HepG2 (cell line): ENCODE results near the gene ADAM8. TPM values are rescaled to one million over a fixed set of nuclear protein-coding genes. Genes with fewer than 3 reads are reported as not detected.

Experiments
- ATAC-seq: fragments of 200-7000 bp; cut with Tn5 transposase; 3 replicates; pipeline ENCODE4 v1.9.1; 2020; ENCODE audit warnings: mild to moderate bottlenecking, moderate library complexity
- BruUV-seq: library from RNA; stranded (reverse); fragments of 400-500 nt; replicated peaks from 2 replicates; lab custom pipeline; 2021; lab: Mats Ljungman, UMichigan
- CTCF ChIA-PET: fragments of 300-600 bp; formaldehyde crosslinking; extraction: SDS; loops from one replicate; lab custom pipeline; 2021; ENCODE audit warnings: low total read pairs, inconsistent platforms, low intra/inter-chr PET ratio; lab: Yijun Ruan, JAX
- POLR2A ChIA-PET: fragments of 350-600 bp; sonication (Branson Sonifier 250); formaldehyde crosslinking; loops from one replicate; lab custom pipeline; 2020; ENCODE audit warnings: antibody characterized with exemption, inconsistent platforms; lab: Yijun Ruan, JAX
- DNase-seq: peaks from one replicate; pipeline ENCODE4 v3.0.0-alpha.2; 2015; ENCODE audit warnings: low spot score
- FAIRE-seq: peaks from 3 replicates; lab custom pipeline; 2011; peaks lifted over from hg19 to GRCh38; lab: Jason Lieb, UNC
- H2AFZ ChIP-seq: one replicate; pipeline ENCODE4 v1.6.1; 2011; ENCODE audit warnings: low read length, inconsistent platforms
- H3K27ac ChIP-seq: fragments of 300-600 bp; 3 replicates; pipeline ENCODE4 v1.8.0; 2011; ENCODE audit warnings: mixed run types, mild to moderate bottlenecking, mixed read lengths, low read length, inconsistent platforms; ENCODE audit not compliant: insufficient read depth; ENCODE audit errors: extremely low read length
- H3K27me3 ChIP-seq, 2 experiments: fragments of 200-600 bp in 1 of 2; 2 replicates in 1 of 2; 3 replicates in 1 of 2; pipeline versions ENCODE4 v1.6.0 to v1.8.0; 2011; ENCODE audit warnings: low read length in 2 of 2, mild to moderate bottlenecking in 2 of 2, moderate library complexity in 2 of 2, inconsistent platforms in 1 of 2; ENCODE audit not compliant: insufficient read depth in 2 of 2, control insufficient read depth in 1 of 2
- H3K36me3 ChIP-seq, 2 experiments: fragments of 200-600 bp in 1 of 2; replicated peaks in 1 of 2; 2 replicates in 1 of 2; 3 replicates in 1 of 2; pipeline versions ENCODE4 v1.5.1 to v1.8.0; 2011; ENCODE audit warnings: low read length in 2 of 2, inconsistent platforms in 1 of 2; ENCODE audit not compliant: insufficient read depth in 2 of 2, control insufficient read depth in 1 of 2
- H3K4me1 ChIP-seq: 2 replicates; pipeline ENCODE4 v1.5.1; 2012; ENCODE audit warnings: low read length, inconsistent platforms; ENCODE audit not compliant: insufficient read depth
- H3K4me2 ChIP-seq: 2 replicates; pipeline ENCODE4 v1.6.0; 2011; ENCODE audit warnings: low read depth, low read length, inconsistent platforms
- H3K4me3 ChIP-seq, 3 experiments: fragments of 200-600 bp in 1 of 3; sonication (generic), shearing (Covaris generic) in 1 of 3; replicated peaks in 1 of 3; 2 replicates each; pipeline ENCODE4 v1.5.1; 2011 to 2016; ENCODE audit warnings: low read length in 3 of 3, inconsistent platforms in 2 of 3, low read depth in 2 of 3, mild to moderate bottlenecking in 2 of 3, control low read depth in 1 of 3, mixed read lengths in 1 of 3; ENCODE audit not compliant: insufficient read depth in 1 of 3
- H3K79me2 ChIP-seq: one replicate; pipeline ENCODE4 v1.6.1; 2011; ENCODE audit warnings: low read length, inconsistent platforms; ENCODE audit not compliant: insufficient read depth
- H3K9ac ChIP-seq: 2 replicates; pipeline ENCODE4 v1.6.0; 2011; ENCODE audit warnings: mild to moderate bottlenecking, low read depth, low read length, inconsistent platforms; ENCODE audit not compliant: insufficient read depth
- H3K9me3 ChIP-seq: 2 replicates; pipeline ENCODE4 v1.5.1; 2012; ENCODE audit warnings: mild to moderate bottlenecking, low read length
- H4K20me1 ChIP-seq: 2 replicates; pipeline ENCODE4 v1.6.0; 2011; ENCODE audit warnings: inconsistent platforms, mild to moderate bottlenecking, low read length, moderate library complexity; ENCODE audit not compliant: insufficient read depth
- ETV6 ChIP-seq: sonication (generic); formaldehyde crosslinking; conservative IDR thresholded peaks from 2 replicates; pipeline ENCODE4 v1.4.0; 2020; ENCODE audit warnings: missing genetic modification reagents
- FOXC1 ChIP-seq: sonication (generic); formaldehyde crosslinking; IDR thresholded peaks from 2 replicates; pipeline ENCODE4 v1.8.0; 2022; ENCODE audit warnings: mild to moderate bottlenecking, missing genetic modification reagents, borderline replicate concordance
- MEF2D ChIP-seq: sonication (generic); formaldehyde crosslinking; IDR thresholded peaks from 2 replicates; pipeline ENCODE4 v1.5.1; 2020; ENCODE audit warnings: mild to moderate bottlenecking, missing genetic modification reagents
- MEIS2 ChIP-seq: sonication (generic); formaldehyde crosslinking; IDR thresholded peaks from 2 replicates; pipeline ENCODE4 v1.9.0; 2021; ENCODE audit warnings: mild to moderate bottlenecking, missing genetic modification reagents
- NFYB ChIP-seq: sonication (generic); formaldehyde crosslinking; IDR thresholded peaks from 2 replicates; pipeline ENCODE4 v1.4.0; 2020; ENCODE audit warnings: missing genetic modification reagents
- PAF1 ChIP-seq: IDR thresholded peaks from 2 replicates; pipeline ENCODE4 v1.6.1; 2016; ENCODE audit warnings: missing genetic modification reagents, missing compliant biosample characterization
- POLR2A ChIP-seq, 2 experiments: IDR thresholded peaks; 2 replicates each; pipeline ENCODE4 v1.6.1; 2011; ENCODE audit warnings: low read depth in 2 of 2, low read length in 2 of 2, mild to moderate bottlenecking in 1 of 2, moderate library complexity in 1 of 2; ENCODE audit not compliant: insufficient read depth in 1 of 2
- ZFP36L2 ChIP-seq: sonication (generic); formaldehyde crosslinking; IDR thresholded peaks from 2 replicates; pipeline ENCODE4 v1.4.0; 2020; ENCODE audit warnings: missing genetic modification reagents
- ZNF451 ChIP-seq: sonication (generic); formaldehyde crosslinking; IDR thresholded peaks from 2 replicates; pipeline ENCODE4 v1.5.0; 2020; ENCODE audit warnings: mild to moderate bottlenecking, missing genetic modification reagents
- WGBS: methylation state at CpG from one replicate; pipeline ENCODE4 v1.1.6; 2017; ENCODE audit warnings: low lambda C conversion rate; 5-methylcytosine and 5-hydroxymethylcytosine counted together
- in situ Hi-C: cut with HindIII; loops from 2 replicates; pipeline ENCODE4 v1.10.0; 2017; ENCODE audit warnings: low pct_unique_long_range_greater_than_20kb; ENCODE audit not compliant: extremely low pct_ligation_motif_present
- intact Hi-C: fragments of 100-400 bp; cut with micrococcal nuclease; formaldehyde crosslinking; loops from one replicate; pipeline ENCODE4 v1.10.0; 2022; ENCODE audit not compliant: unreplicated experiment
- polyA plus RNA-seq, 8 experiments: library from polyadenylated mRNA; depleted of rRNA in 3 of 8; stranded (reverse) in 7 of 8; unstranded in 1 of 8; fragments of >200 nt; fragmentation: Illumina TruSeq in 4 of 8; extraction: Trizol in 4 of 8; gene quantifications; 2 replicates each; pipeline versions ENCODE4 v1.2.1 to v1.2.3, GENCODE V29; 2011 to 2016; ENCODE audit warnings: low read depth in 4 of 8, missing spikeins in 1 of 8, mixed read lengths in 1 of 8; ENCODE audit not compliant: insufficient read depth in 1 of 8
- total RNA-seq, 5 experiments: library from RNA; depleted of rRNA; stranded (reverse); fragments of >200 nt; fragmentation: Illumina TruSeq; extraction: Trizol; gene quantifications; 2 replicates each; pipeline ENCODE4 v1.2.3, GENCODE V29; 2016; ENCODE audit warnings: low read depth in 1 of 5
- TF ChIP-seq, protein P1 (sequence below): sonication (generic); formaldehyde crosslinking; IDR thresholded peaks from 2 replicates; pipeline ENCODE4 v1.5.1; 2020; ENCODE audit warnings: mild to moderate bottlenecking, missing genetic modification reagents, moderate library complexity

Gene ADAM8
- total and polyA plus RNA-seq, 2 of the 13 experiments (the other 11 are each of a cell fraction or from before 2014, with no cell fraction given), result 0.24 to 0.93 TPM

DNA sequence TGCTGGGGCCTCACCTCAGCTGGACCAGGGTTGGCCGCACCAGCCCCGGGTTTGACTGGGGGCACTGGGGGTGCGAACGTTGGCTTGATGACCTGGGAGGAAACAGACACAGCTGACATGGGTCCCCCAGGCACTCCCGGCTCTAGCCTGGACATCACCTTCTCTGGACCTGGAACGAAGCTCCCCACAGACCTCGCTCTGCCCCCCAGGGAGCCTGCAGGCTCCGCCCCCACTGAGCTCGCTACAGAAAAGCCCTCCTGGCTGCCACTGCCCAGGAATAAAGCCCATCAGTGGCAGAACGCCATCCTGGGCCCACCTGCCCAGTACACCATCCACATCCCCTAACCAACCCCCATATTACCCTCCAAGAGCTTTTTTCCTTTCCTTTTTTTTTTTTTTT is 13.0 kb downstream of the ADAM8 start:
- Histone ChIP-seq H3K4me3 (no peak overlapping the region), H3K9me3 (no peaks in the 10 kb centered on the region), H3K79me2 (no peaks in the 10 kb centered on the region), H3K9ac (no peak overlapping the region), H3K36me3 (no peaks in the 10 kb centered on the region), H3K27me3 (peaks cover 9 to 36% of the 10 kb centered on the region in 2 experiments; a peak in 4 of 5 replicates), H3K4me2 (no peak overlapping the region), H2AFZ (no peak overlapping the region), H3K27ac (no peak overlapping the region), H4K20me1 (no peaks in the 10 kb centered on the region), H3K4me1 (peaks cover 19% of the 10 kb centered on the region)
- ChIA-PET POLR2A (no interaction called here), CTCF (no interaction called here)
- FAIRE-seq, result no peak
- BruUV-seq, result no TSS peak
- DNase-seq, result no peak
- intact Hi-C loops (no loop called here), in situ Hi-C loops (no loop called here)
- 56% methylated on average over 5 of the region's 10 CpGs for WGBS
- no peak for ATAC-seq
- no peak for TF ChIP-seq POLR2A (IDR thresholded peaks at IDR 0.05; ENCODE audit: insufficient read depth in 1 of 2, low read depth in 2 of 2, low read length in 2 of 2)
- TF ChIP-seq ZNF451 (CRISPR knock-in tag), result no peak
- TF ChIP-seq ETV6 (CRISPR knock-in tag), result no peak
- TF ChIP-seq, protein P1, sequence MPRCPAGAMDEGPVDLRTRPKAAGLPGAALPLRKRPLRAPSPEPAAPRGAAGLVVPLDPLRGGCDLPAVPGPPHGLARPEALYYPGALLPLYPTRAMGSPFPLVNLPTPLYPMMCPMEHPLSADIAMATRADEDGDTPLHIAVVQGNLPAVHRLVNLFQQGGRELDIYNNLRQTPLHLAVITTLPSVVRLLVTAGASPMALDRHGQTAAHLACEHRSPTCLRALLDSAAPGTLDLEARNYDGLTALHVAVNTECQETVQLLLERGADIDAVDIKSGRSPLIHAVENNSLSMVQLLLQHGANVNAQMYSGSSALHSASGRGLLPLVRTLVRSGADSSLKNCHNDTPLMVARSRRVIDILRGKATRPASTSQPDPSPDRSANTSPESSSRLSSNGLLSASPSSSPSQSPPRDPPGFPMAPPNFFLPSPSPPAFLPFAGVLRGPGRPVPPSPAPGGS (CRISPR knock-in tag), result no peak
- TF ChIP-seq NFYB (CRISPR knock-in tag), result no peak
- TF ChIP-seq MEF2D (CRISPR knock-in tag), result no peak
- TF ChIP-seq ZFP36L2 (CRISPR knock-in tag), result no peak

DNA sequence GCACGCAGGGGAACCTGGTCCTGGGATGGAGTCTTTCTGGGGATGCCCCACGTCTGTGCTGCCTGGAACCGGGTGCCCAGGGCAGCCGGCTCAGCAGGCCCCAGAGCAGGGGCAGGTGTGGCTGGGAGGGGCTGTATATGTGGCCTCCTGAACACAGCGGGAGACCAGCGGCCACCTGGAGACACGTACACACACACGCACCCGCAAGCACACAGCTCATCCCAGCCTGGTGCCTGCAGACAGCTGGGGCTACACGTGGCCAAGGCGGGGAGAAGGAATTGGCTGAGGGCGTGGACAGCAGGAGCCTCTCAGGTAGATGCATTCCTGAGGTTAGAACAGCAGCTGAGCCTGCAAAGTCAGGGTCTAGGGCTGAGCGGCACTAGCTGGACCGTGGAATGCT is 14.0 kb downstream of the ADAM8 start:
- Histone ChIP-seq H3K36me3 (no peaks in the 10 kb centered on the region), H3K27me3 (peaks cover 9 to 43% of the 10 kb centered on the region in 2 experiments; a peak in 4 of 5 replicates)
- no peak for ATAC-seq
- intact Hi-C loops, result no loop called here
- TF ChIP-seq PAF1 (CRISPR knock-in tag) (no peak), FOXC1 (CRISPR knock-in tag) (no peak), MEIS2 (CRISPR knock-in tag) (no peak)
- TF ChIP-seq, all 625 proteins: peak for 0
- BruUV-seq, result no TSS peak
- 61% methylated on average over 8 of the region's 14 CpGs for WGBS
- no peak for FAIRE-seq
- ChIA-PET CTCF (no interaction called here), POLR2A (no interaction called here)
- Histone ChIP-seq H3K27ac (no peak overlapping the region), H2AFZ (no peak overlapping the region), H3K4me3 (no peak overlapping the region), H3K79me2 (no peaks in the 10 kb centered on the region), H3K4me1 (peaks cover 28% of the 10 kb centered on the region), H4K20me1 (no peaks in the 10 kb centered on the region), H3K9ac (no peak overlapping the region), H3K4me2 (no peak overlapping the region), H3K9me3 (no peaks in the 10 kb centered on the region)
- in situ Hi-C loops, result no loop called here
- DNase-seq, result no peak
